GM21619 (cell line): ENCODE measurements around the gene ANK3.

Experiments
- ATAC-seq: cut with Tn5 transposase; IDR thresholded peaks from one replicate; pipeline ENCODE4 v1.9.1; 2021; ENCODE audit not compliant: unreplicated experiment

The ANK3 gene

GRCh38 chr10:60414111-60414510 lies 24.4 kb upstream of the ANK3 start:
- no peak for ATAC-seq

GRCh38 chr10:60413306-60414012 lies 23.8 kb upstream of the ANK3 start:
- ATAC-seq: no peak

- ATAC-seq: no peak
Observed at GRCh38 chr10:60410970-60411369, 21.3 kb upstream of the ANK3 start.

GRCh38 chr10:60409202-60409601 lies 19.5 kb upstream of the ANK3 start:
- ATAC-seq: no peak

GRCh38 chr10:60406182-60406581 lies 16.5 kb upstream of the ANK3 start:
- no peak for ATAC-seq

GRCh38 chr10:60405172-60405571 lies 15.5 kb upstream of the ANK3 start:
- no peak for ATAC-seq

- no peak for ATAC-seq
Observed at GRCh38 chr10:60403168-60403873, 13.6 kb upstream of the ANK3 start.

GRCh38 chr10:60400366-60400765 lies 10.7 kb upstream of the ANK3 start:
- no peak for ATAC-seq

GRCh38 chr10:60399328-60399727 lies 9.7 kb upstream of the ANK3 start:
- no peak for ATAC-seq

- no peak for ATAC-seq
Observed at GRCh38 chr10:60397792-60398191, 8.1 kb upstream of the ANK3 start.

GRCh38 chr10:60396766-60397165 lies 7.1 kb upstream of the ANK3 start:
- ATAC-seq: no peak

- ATAC-seq: no peak
Observed at GRCh38 chr10:60395711-60396110, 6.0 kb upstream of the ANK3 start.

GRCh38 chr10:60394446-60394845 lies 4.8 kb upstream of the ANK3 start:
- no peak for ATAC-seq

- ATAC-seq: no peak
Observed at GRCh38 chr10:60390224-60390626, 550 bp upstream of the ANK3 start.

GRCh38 chr10:60388709-60389301 lies 870 bp downstream of the ANK3 start:
- ATAC-seq: no peak

- ATAC-seq: no peak
Observed at GRCh38 chr10:60388116-60388625, 1.5 kb downstream of the ANK3 start.

GRCh38 chr10:60387531-60387930 lies 2.1 kb downstream of the ANK3 start:
- ATAC-seq: no peak

- ATAC-seq: no peak
Observed at GRCh38 chr10:60385399-60385738, 4.3 kb downstream of the ANK3 start.

GRCh38 chr10:60384708-60385398 lies 4.8 kb downstream of the ANK3 start:
- no peak for ATAC-seq

GRCh38 chr10:60384011-60384410 lies 5.7 kb downstream of the ANK3 start:
- ATAC-seq: no peak

- ATAC-seq: no peak
Observed at GRCh38 chr10:60382946-60383681, 6.6 kb downstream of the ANK3 start.
